Activated CD4-positive, alpha-beta T cell treated with anti-CD3 and anti-CD28 coated beads, Interleukin-2, amount 50 U/mL, for 1 hour (primary cell): ENCODE data around the gene SCN5A.
A peak's percentile ranks its signal among the peaks of the same experiment; 100 is the strongest.

Source experiments
- DNase-seq: peaks from one replicate; pipeline ENCODE4 v3.0.0-alpha.2; 2020

Gene SCN5A

GRCh38 chr3:38533285-38533976, 116.1 kb downstream of the SCN5A start:
- no peak for DNase-seq

- DNase-seq: no peak
Observed at GRCh38 chr3:38532529-38532928, 117.0 kb downstream of the SCN5A start.

GRCh38 chr3:38528457-38528856, 121.0 kb downstream of the SCN5A start:
- no peak for DNase-seq

GRCh38 chr3:38526792-38527191, 122.7 kb downstream of the SCN5A start:
- no peak for DNase-seq

GRCh38 chr3:38524141-38524739, 125.2 kb downstream of the SCN5A start:
- no peak for DNase-seq

- DNase-seq: no peak
Observed at GRCh38 chr3:38522002-38522401, 127.5 kb downstream of the SCN5A start.

GRCh38 chr3:38521391-38521987, 128.0 kb downstream of the SCN5A start:
- peak; percentile 56 for DNase-seq

GRCh38 chr3:38519651-38520050, 129.8 kb downstream of the SCN5A start:
- no peak for DNase-seq

- DNase-seq: no peak
Observed at GRCh38 chr3:38519000-38519399, 130.5 kb downstream of the SCN5A start.

GRCh38 chr3:38516669-38517068, 132.8 kb downstream of the SCN5A start:
- no peak for DNase-seq

GRCh38 chr3:38515367-38515766, 134.1 kb downstream of the SCN5A start:
- no peak for DNase-seq

GRCh38 chr3:38511546-38511945, 137.9 kb downstream of the SCN5A start:
- no peak for DNase-seq

GRCh38 chr3:38510631-38511030, 138.9 kb downstream of the SCN5A start:
- DNase-seq: no peak

GRCh38 chr3:38509732-38510131, 139.8 kb downstream of the SCN5A start:
- DNase-seq: no peak

GRCh38 chr3:38507120-38507519, 142.4 kb downstream of the SCN5A start:
- no peak for DNase-seq

GRCh38 chr3:38500688-38501417, 148.6 kb downstream of the SCN5A start:
- no peak for DNase-seq
